CMK (cell line): ENCODE results near the gene ATP5F1C.
"Not testable (repeated sequence)": the region's sequence is repeated elsewhere in the genome, so short reads cannot be mapped to it uniquely, and the experiment has no call there.

Experiments used
- DNase-seq: peaks from one replicate; pipeline ENCODE4 v3.0.0-alpha.2; 2010; ENCODE audit warnings: low read depth

The ATP5F1C gene

GRCh38 chr10:7794251-7795026, 6.5 kb downstream of the ATP5F1C start:
- no peak for DNase-seq

GRCh38 chr10:7795605-7796004, 7.6 kb downstream of the ATP5F1C start:
- DNase-seq, result no peak

GRCh38 chr10:7797582-7797981, 9.6 kb downstream of the ATP5F1C start:
- DNase-seq, result no peak

- DNase-seq, result no peak
These were observed 14.6 kb downstream of the ATP5F1C start for GRCh38 chr10:7802606-7803005.

GRCh38 chr10:7804216-7804615, 16.2 kb downstream of the ATP5F1C start:
- DNase-seq, result no peak

- DNase-seq, result no peak
These were observed 16.8 kb downstream of the ATP5F1C start for GRCh38 chr10:7804741-7805140.

GRCh38 chr10:7808686-7809267, 20.8 kb downstream of the ATP5F1C start:
- DNase-seq, result no peak

- DNase-seq, result no peak
These were observed 22.5 kb downstream of the ATP5F1C start for GRCh38 chr10:7810443-7810842.

GRCh38 chr10:7811000-7811399, 23.0 kb downstream of the ATP5F1C start:
- no peak for DNase-seq

- DNase-seq, result not testable (repeated sequence)
These were observed 23.8 kb downstream of the ATP5F1C start for GRCh38 chr10:7811743-7812142.

GRCh38 chr10:7813481-7813880, 25.5 kb downstream of the ATP5F1C start:
- no peak for DNase-seq

GRCh38 chr10:7817576-7817975, 29.6 kb downstream of the ATP5F1C start:
- no peak for DNase-seq

GRCh38 chr10:7817984-7818294, 30.0 kb downstream of the ATP5F1C start:
- DNase-seq, result no peak

- DNase-seq, result peak; percentile 29
These were observed 30.5 kb downstream of the ATP5F1C start, which contains the start of gene TAF3 for GRCh38 chr10:7818295-7819120. TAF3 (plus strand) TSS chr10:7818505; CDS start chr10:7818710, 205 bp downstream.

GRCh38 chr10:7819121-7819460, 31.1 kb downstream of the ATP5F1C start:
- DNase-seq, result no peak

GRCh38 chr10:7824251-7824650, 36.3 kb downstream of the ATP5F1C start:
- no peak for DNase-seq

- no peak for DNase-seq
These were observed 39.0 kb downstream of the ATP5F1C start for GRCh38 chr10:7826971-7827370.

GRCh38 chr10:7829289-7829834, 41.4 kb downstream of the ATP5F1C start:
- no peak for DNase-seq

GRCh38 chr10:7832060-7832459, 44.1 kb downstream of the ATP5F1C start:
- DNase-seq, result no peak

- DNase-seq, result no peak
These were observed 45.2 kb downstream of the ATP5F1C start for GRCh38 chr10:7833210-7833609.

GRCh38 chr10:7834262-7834661, 46.3 kb downstream of the ATP5F1C start:
- DNase-seq, result no peak

GRCh38 chr10:7836571-7836970, 48.6 kb downstream of the ATP5F1C start:
- no peak for DNase-seq

GRCh38 chr10:7846591-7846990, 58.6 kb downstream of the ATP5F1C start:
- DNase-seq, result no peak
